Keratinocyte (primary cell): ENCODE measurements around the gene FNTB. TPM values are rescaled to one million over a fixed set of nuclear protein-coding genes. Genes with fewer than 3 reads are reported as not detected.
"Not testable (repeated sequence)": the region's sequence is repeated elsewhere in the genome, so short reads cannot be mapped to it uniquely, and the experiment has no call there.

Experiments
- DNase-seq: peaks from one replicate; pipeline ENCODE4 v3.0.0-alpha.2; 2011; ENCODE audit warnings: low read depth, missing footprints, low spot score
- FAIRE-seq: peaks from 2 replicates; lab custom pipeline; 2011; peaks lifted over from hg19 to GRCh38; lab: Jason Lieb, UNC
- H2AFZ ChIP-seq: 2 replicates; pipeline ENCODE4 v1.6.0; 2012; ENCODE audit warnings: low read length, control low read depth, inconsistent platforms; ENCODE audit not compliant: control insufficient read depth
- H3K27ac ChIP-seq: 2 replicates; pipeline ENCODE4 v1.5.1; 2011; ENCODE audit warnings: low read length; ENCODE audit not compliant: control insufficient read depth, insufficient read depth
- H3K27me3 ChIP-seq: 3 replicates; pipeline ENCODE4 v1.6.0; 2011; ENCODE audit warnings: low read length; ENCODE audit not compliant: control insufficient read depth, insufficient read depth; ENCODE audit errors: extremely low read depth
- H3K36me3 ChIP-seq, 2 experiments: 2 replicates in 1 of 2; 3 replicates in 1 of 2; pipeline ENCODE4 v1.5.1; 2011; ENCODE audit warnings: low read length in 2 of 2, mild to moderate bottlenecking in 1 of 2; ENCODE audit not compliant: control insufficient read depth in 2 of 2, insufficient read depth in 2 of 2; ENCODE audit errors: extremely low read depth in 1 of 2
- H3K4me1 ChIP-seq: 3 replicates; pipeline ENCODE4 v1.5.1; 2011; ENCODE audit warnings: low read length; ENCODE audit not compliant: control insufficient read depth, insufficient read depth; ENCODE audit errors: extremely low read depth
- H3K4me2 ChIP-seq: 3 replicates; pipeline ENCODE4 v1.6.0; 2011; ENCODE audit warnings: low read depth, low read length; ENCODE audit not compliant: control insufficient read depth, insufficient read depth; ENCODE audit errors: extremely low read depth
- H3K4me3 ChIP-seq, 3 experiments: fragments of 200-600 bp in 1 of 3; sonication (generic) in 1 of 3; 2 replicates in 2 of 3; 3 replicates in 1 of 3; pipeline ENCODE4 v1.5.1; 2011 to 2016; ENCODE audit warnings: low read length in 3 of 3, mild to moderate bottlenecking in 3 of 3, control low read depth in 2 of 3, inconsistent platforms in 1 of 3, low read depth in 1 of 3, mixed read lengths in 1 of 3, mixed run types in 1 of 3, moderate library complexity in 1 of 3; ENCODE audit not compliant: control insufficient read depth in 2 of 3, insufficient read depth in 2 of 3; ENCODE audit errors: extremely low read depth in 1 of 3
- H3K79me2 ChIP-seq: 2 replicates; pipeline ENCODE4 v1.6.0; 2012; ENCODE audit warnings: low read length; ENCODE audit not compliant: control insufficient read depth, insufficient read depth
- H3K9ac ChIP-seq: 3 replicates; pipeline ENCODE4 v1.6.0; 2011; ENCODE audit warnings: low read length; ENCODE audit not compliant: control insufficient read depth, insufficient read depth; ENCODE audit errors: extremely low read depth
- H3K9me1 ChIP-seq: 3 replicates; pipeline ENCODE4 v1.6.0; 2011; ENCODE audit warnings: low read length; ENCODE audit not compliant: control insufficient read depth, insufficient read depth; ENCODE audit errors: extremely low read depth
- H3K9me3 ChIP-seq: 2 replicates; pipeline ENCODE4 v1.5.1; 2012; ENCODE audit warnings: low read depth, low read length; ENCODE audit not compliant: control insufficient read depth
- H4K20me1 ChIP-seq: 3 replicates; pipeline ENCODE4 v1.6.0; 2011; ENCODE audit warnings: low read length; ENCODE audit not compliant: control insufficient read depth, insufficient read depth; ENCODE audit errors: extremely low read depth
- CTCF ChIP-seq, 3 experiments: IDR thresholded peaks in 1 of 3; conservative IDR thresholded peaks in 1 of 3; optimal IDR thresholded peaks in 1 of 3; 2 replicates in 2 of 3; 3 replicates in 1 of 3; pipeline versions ENCODE3 to v1.5.1; 2011; ENCODE audit warnings: low read length in 3 of 3, mild to moderate bottlenecking in 3 of 3, moderate library complexity in 2 of 3, control low read depth in 1 of 3, inconsistent platforms in 1 of 3; ENCODE audit not compliant: insufficient read depth in 2 of 3; ENCODE audit errors: extremely low read depth in 1 of 3
- EZH2 ChIP-seq: IDR thresholded peaks from one replicate; pipeline ENCODE4 v1.6.1; 2012; ENCODE audit warnings: inconsistent platforms, mild to moderate bottlenecking, low read length, moderate library complexity
- dilution Hi-C: fragments of 300-500 bp; cut with MboI; formaldehyde crosslinking; loops from one replicate; pipeline ENCODE4 v1.7.0; 2020; ENCODE audit warnings: low sequenced_read_pairs; ENCODE audit not compliant: extremely low pct_ligation_motif_present
- polyA plus RNA-seq, 5 experiments: library from polyadenylated mRNA; depleted of rRNA in 3 of 5; stranded (reverse) in 3 of 5; stranded (forward) in 1 of 5; unstranded in 1 of 5; fragments of >200 nt; gene quantifications; 1 replicate in 1 of 5; 2 replicates in 3 of 5; 3 replicates in 1 of 5; pipeline versions ENCODE4 v1.2.1 to v1.2.3, GENCODE V29; 2011 to 2012; ENCODE audit warnings: missing spikeins in 2 of 5, low read depth in 1 of 5, low replicate concordance in 1 of 5

FNTB gene
- polyA plus RNA-seq, 1 donor (not counting 4 experiments of a cell fraction or from before 2014, with no cell fraction given): 10.1 TPM

- no peak for DNase-seq
- no peaks in the 10 kb centered on the region for H3K9me3 ChIP-seq
- H2AFZ ChIP-seq: no peak overlapping the region
- dilution Hi-C loops: no loop called here
- H3K9me1 ChIP-seq: no peaks in the 10 kb centered on the region
- no peak for FAIRE-seq
- H3K4me3 ChIP-seq: no peak overlapping the region
- H3K27ac ChIP-seq: no peak overlapping the region
- H3K4me1 ChIP-seq: no peaks in the 10 kb centered on the region
- peaks cover 20 to 40% of the 10 kb centered on the region in 2 experiments for H3K36me3 ChIP-seq
- H3K27me3 ChIP-seq: no peaks in the 10 kb centered on the region
- no peak overlapping the region for H3K4me2 ChIP-seq
- TF ChIP-seq EZH2: no peak
- no peak for TF ChIP-seq CTCF (optimal IDR thresholded peaks at IDR 0.05 in 1 of 3, IDR thresholded peaks at IDR 0.05 in 1 of 3, conservative IDR thresholded peaks at IDR 0.05 in 1 of 3; ENCODE audit: extremely low read depth in 1 of 3, insufficient read depth in 2 of 3, low read length in 3 of 3)
- no peak overlapping the region for H3K9ac ChIP-seq
- no peaks in the 10 kb centered on the region for H4K20me1 ChIP-seq
- peaks cover 44% of the 10 kb centered on the region for H3K79me2 ChIP-seq
Observed at GRCh38 chr14:65084554-65085505, 98.1 kb downstream of the FNTB start.

- not testable (repeated sequence) for FAIRE-seq, H4K20me1 ChIP-seq
- peaks cover 34 to 45% of the 10 kb centered on the region in 2 experiments for H3K36me3 ChIP-seq
Observed at GRCh38 chr14:65086686-65087085, 100.0 kb downstream of the FNTB start.

GRCh38 chr14:65087835-65088234 lies 101.1 kb downstream of the FNTB start:
- dilution Hi-C loops, H3K9me3 ChIP-seq, H3K9me1 ChIP-seq, H3K9ac ChIP-seq, H2AFZ ChIP-seq, H4K20me1 ChIP-seq, H3K4me2 ChIP-seq, H3K27me3 ChIP-seq, H3K4me1 ChIP-seq, H3K27ac ChIP-seq, DNase-seq, H3K4me3 ChIP-seq, FAIRE-seq: not testable (repeated sequence)
- Histone ChIP-seq H3K36me3 (peaks cover 39 to 41% of the 10 kb centered on the region in 2 experiments), H3K79me2 (peaks cover 36% of the 10 kb centered on the region)

More at GRCh38 chr14:65086686-65087085, 100.0 kb downstream of the FNTB start:
- H3K4me3 ChIP-seq, dilution Hi-C loops, H3K9ac ChIP-seq, H3K4me1 ChIP-seq, H3K4me2 ChIP-seq, H2AFZ ChIP-seq, H3K9me3 ChIP-seq, DNase-seq, H3K9me1 ChIP-seq, H3K27me3 ChIP-seq, H3K27ac ChIP-seq: not testable (repeated sequence)
- peaks cover 42% of the 10 kb centered on the region for H3K79me2 ChIP-seq
